SK-N-SH (cell line): ENCODE data around the gene EP400. TPM values are rescaled to one million over a fixed set of nuclear protein-coding genes. Genes with fewer than 3 reads are reported as not detected.

ENCODE experiments used
- CTCF ChIA-PET: fragments of 300-600, 350-600 bp; formaldehyde crosslinking; extraction: SDS; loops from one replicate; lab custom pipeline; 2021; lab: Yijun Ruan, JAX
- POLR2A ChIA-PET: fragments of 350-600 bp; sonication (Branson Sonifier 250); formaldehyde crosslinking; extraction: SDS; loops from one replicate; lab custom pipeline; 2020; ENCODE audit warnings: antibody characterized with exemption, inconsistent platforms; lab: Yijun Ruan, JAX
- DNase-seq: peaks from one replicate; pipeline ENCODE4 v3.0.0; 2012
- H2AFZ ChIP-seq: fragments of 200-600 bp; sonication (generic); 2 replicates; pipeline ENCODE4 v1.8.1; 2016; ENCODE audit warnings: antibody characterized with exemption, mild to moderate bottlenecking, low read depth
- H3F3A ChIP-seq: fragments of 200-600 bp; sonication (generic); replicated peaks from 2 replicates; pipeline ENCODE3; 2016; ENCODE audit warnings: antibody characterized with exemption, mild to moderate bottlenecking; ENCODE audit not compliant: insufficient read depth
- H3K27ac ChIP-seq, 2 experiments: fragments of 200-500 bp in 1 of 2; fragments of 200-600 bp in 1 of 2; sonication (Bioruptor generic) in 1 of 2; sonication (generic), shearing (Covaris generic) in 1 of 2; 2 replicates each; pipeline versions ENCODE4 v1.5.1 to v1.6.1; 2014 to 2016; ENCODE audit warnings: low read depth in 2 of 2, inconsistent platforms in 1 of 2, low read length in 1 of 2, mild to moderate bottlenecking in 1 of 2, mixed read lengths in 1 of 2
- H3K27me3 ChIP-seq: fragments of 200-600 bp; sonication (generic), shearing (Covaris generic); 2 replicates; pipeline ENCODE4 v1.6.1; 2016; ENCODE audit warnings: mixed run types; ENCODE audit not compliant: insufficient read depth
- H3K36me3 ChIP-seq, 2 experiments: fragments of 200-500 bp in 1 of 2; fragments of 200-600 bp in 1 of 2; sonication (Bioruptor generic) in 1 of 2; sonication (generic) in 1 of 2; replicated peaks in 1 of 2; 2 replicates each; pipeline versions ENCODE3 to v1.5.1; 2014 to 2016; ENCODE audit warnings: low read length in 1 of 2, mild to moderate bottlenecking in 1 of 2; ENCODE audit not compliant: insufficient read depth in 2 of 2, control insufficient read depth in 1 of 2
- H3K4me1 ChIP-seq, 2 experiments: fragments of 200-500 bp in 1 of 2; fragments of 200-600 bp in 1 of 2; sonication (Bioruptor generic) in 1 of 2; sonication (generic), shearing (Covaris generic) in 1 of 2; 2 replicates each; pipeline versions ENCODE4 v1.5.1 to v1.6.1; 2014 to 2016; ENCODE audit warnings: low read depth in 1 of 2, low read length in 1 of 2, mixed run types in 1 of 2; ENCODE audit not compliant: insufficient read depth in 2 of 2, control insufficient read depth in 1 of 2
- H3K4me2 ChIP-seq: fragments of 200-600 bp; sonication (generic), shearing (Covaris generic); 2 replicates; pipeline ENCODE4 v1.6.1; 2017; ENCODE audit warnings: mixed run types
- H3K4me3 ChIP-seq, 2 experiments: fragments of 200-500 bp in 1 of 2; fragments of 200-600 bp in 1 of 2; sonication (Bioruptor generic) in 1 of 2; sonication (generic), shearing (Covaris generic) in 1 of 2; 2 replicates each; pipeline versions ENCODE4 v1.5.1 to v1.8.1; 2014 to 2016; ENCODE audit warnings: low read depth in 2 of 2, inconsistent platforms in 1 of 2, low read length in 1 of 2, mild to moderate bottlenecking in 1 of 2, mixed read lengths in 1 of 2, moderate library complexity in 1 of 2
- H3K79me2 ChIP-seq: fragments of 200-600 bp; sonication (generic); 2 replicates; pipeline ENCODE4 v1.8.1; 2017; ENCODE audit warnings: mild to moderate bottlenecking; ENCODE audit not compliant: insufficient read depth
- H3K9ac ChIP-seq: fragments of 200-600 bp; sonication (generic); 2 replicates; pipeline ENCODE4 v1.6.1; 2017; ENCODE audit warnings: mixed run types
- H3K9me2 ChIP-seq: fragments of 200-600 bp; sonication (generic); 2 replicates; pipeline ENCODE4 v1.6.1; 2017; ENCODE audit warnings: mixed run types
- H3K9me3 ChIP-seq: fragments of 200-600 bp; sonication (generic); 2 replicates; pipeline ENCODE4 v1.6.1; 2017; ENCODE audit warnings: mixed run types, mild to moderate bottlenecking, moderate library complexity
- H4K20me1 ChIP-seq: fragments of 200-600 bp; sonication (generic); 2 replicates; pipeline ENCODE4 v1.6.1; 2017; ENCODE audit warnings: mild to moderate bottlenecking, mixed run types; ENCODE audit not compliant: insufficient read depth
- CHD2 ChIP-seq: fragments of 150-350 bp; IDR thresholded peaks from 2 replicates; pipeline ENCODE4 v1.6.1; 2018; ENCODE audit warnings: low read length; ENCODE audit not compliant: partially characterized antibody
- EP300 ChIP-seq, 2 experiments: IDR thresholded peaks; 2 replicates each; pipeline versions ENCODE4 v1.4.0 to v1.6.1; 2012; ENCODE audit warnings: borderline replicate concordance in 1 of 2, low read depth in 1 of 2, low read length in 1 of 2
- EZH2phosphoT487 ChIP-seq: fragments of 200-600 bp; sonication (generic); IDR thresholded peaks from 2 replicates; pipeline ENCODE4 v1.6.1; 2017; ENCODE audit warnings: low read depth, mixed run types, mild to moderate bottlenecking, antibody characterized with exemption, moderate library complexity, borderline replicate concordance
- FOSL2 ChIP-seq: IDR thresholded peaks from 2 replicates; pipeline ENCODE4 v1.4.0; 2012; ENCODE audit warnings: low read depth, mild to moderate bottlenecking, moderate library complexity, borderline replicate concordance
- FOXM1 ChIP-seq: IDR thresholded peaks from 2 replicates; pipeline ENCODE4 v1.4.0; 2012; ENCODE audit warnings: low read depth, mild to moderate bottlenecking
- GABPA ChIP-seq: IDR thresholded peaks from 2 replicates; pipeline ENCODE4 v1.4.0; 2012; ENCODE audit warnings: low read depth, mild to moderate bottlenecking
- GATA2 ChIP-seq: sonication (generic); formaldehyde crosslinking; IDR thresholded peaks from 2 replicates; pipeline ENCODE4 v1.5.0; 2020; ENCODE audit warnings: mild to moderate bottlenecking, missing genetic modification reagents
- JUND ChIP-seq: IDR thresholded peaks from 2 replicates; pipeline ENCODE4 v1.4.0; 2012
- MEF2A ChIP-seq: IDR thresholded peaks from 2 replicates; pipeline ENCODE4 v1.4.0; 2012; ENCODE audit warnings: low read depth, borderline replicate concordance
- MXI1 ChIP-seq: IDR thresholded peaks from 2 replicates; pipeline ENCODE4 v1.6.1; 2012; ENCODE audit warnings: mild to moderate bottlenecking, low read depth, low read length, improper control_type of control experiment
- NRF1 ChIP-seq: IDR thresholded peaks from 2 replicates; pipeline ENCODE4 v1.6.1; 2012; ENCODE audit warnings: low read depth, mild to moderate bottlenecking, low read length
- POLR2AphosphoS5 ChIP-seq: IDR thresholded peaks from 2 replicates; pipeline ENCODE4 v1.6.1; 2012; ENCODE audit warnings: low read depth, low read length
- RCOR1 ChIP-seq: fragments of 150-350 bp; IDR thresholded peaks from 2 replicates; pipeline ENCODE4 v1.6.1; 2017; ENCODE audit warnings: antibody characterized with exemption, low read length
- RFX5 ChIP-seq: IDR thresholded peaks from 2 replicates; pipeline ENCODE4 v1.6.1; 2012; ENCODE audit warnings: mild to moderate bottlenecking, improper control_type of control experiment, low read length
- SIN3A ChIP-seq: IDR thresholded peaks from 2 replicates; pipeline ENCODE4 v1.6.1; 2012; ENCODE audit warnings: low read depth, mild to moderate bottlenecking, low read length, moderate library complexity, borderline replicate concordance
- SMC3 ChIP-seq: IDR thresholded peaks from 2 replicates; pipeline ENCODE4 v1.6.1; 2012; ENCODE audit warnings: low read depth, low read length, improper control_type of control experiment
- TAF1 ChIP-seq: IDR thresholded peaks from 2 replicates; pipeline ENCODE4 v1.6.1; 2012; ENCODE audit warnings: low read depth, mild to moderate bottlenecking, low read length, moderate library complexity, borderline replicate concordance
- WGBS: methylation state at CpG from one replicate; pipeline ENCODE4 v1.1.6; 2017; ENCODE audit warnings: low lambda C conversion rate; 5-methylcytosine and 5-hydroxymethylcytosine counted together
- polyA plus RNA-seq, 3 experiments: library from polyadenylated mRNA; depleted of rRNA; stranded (reverse); fragments of >200 nt; gene quantifications; 2 replicates each; pipeline ENCODE4 v1.2.3, GENCODE V29; 2012
- TF ChIP-seq, protein P1 (sequence below): fragments of 200-600 bp; sonication (generic); IDR thresholded peaks from 2 replicates; pipeline ENCODE4 v1.6.1; 2017; ENCODE audit warnings: antibody characterized with exemption, mild to moderate bottlenecking, moderate library complexity
- TF ChIP-seq, protein P2 (sequence below): IDR thresholded peaks from 2 replicates; pipeline ENCODE4; 2012
- TF ChIP-seq, protein P3 (sequence below): IDR thresholded peaks from 2 replicates; pipeline ENCODE4 v1.4.0; 2012; ENCODE audit warnings: low read depth, borderline replicate concordance
- TF ChIP-seq, protein P4 (sequence below): IDR thresholded peaks from 2 replicates; pipeline ENCODE4 v1.4.0; 2012; ENCODE audit warnings: low read depth, borderline replicate concordance

Gene EP400
- polyA plus RNA-seq, 1 of the 3 experiments (the other 2 are of a cell fraction): 7.0 TPM

DNA sequence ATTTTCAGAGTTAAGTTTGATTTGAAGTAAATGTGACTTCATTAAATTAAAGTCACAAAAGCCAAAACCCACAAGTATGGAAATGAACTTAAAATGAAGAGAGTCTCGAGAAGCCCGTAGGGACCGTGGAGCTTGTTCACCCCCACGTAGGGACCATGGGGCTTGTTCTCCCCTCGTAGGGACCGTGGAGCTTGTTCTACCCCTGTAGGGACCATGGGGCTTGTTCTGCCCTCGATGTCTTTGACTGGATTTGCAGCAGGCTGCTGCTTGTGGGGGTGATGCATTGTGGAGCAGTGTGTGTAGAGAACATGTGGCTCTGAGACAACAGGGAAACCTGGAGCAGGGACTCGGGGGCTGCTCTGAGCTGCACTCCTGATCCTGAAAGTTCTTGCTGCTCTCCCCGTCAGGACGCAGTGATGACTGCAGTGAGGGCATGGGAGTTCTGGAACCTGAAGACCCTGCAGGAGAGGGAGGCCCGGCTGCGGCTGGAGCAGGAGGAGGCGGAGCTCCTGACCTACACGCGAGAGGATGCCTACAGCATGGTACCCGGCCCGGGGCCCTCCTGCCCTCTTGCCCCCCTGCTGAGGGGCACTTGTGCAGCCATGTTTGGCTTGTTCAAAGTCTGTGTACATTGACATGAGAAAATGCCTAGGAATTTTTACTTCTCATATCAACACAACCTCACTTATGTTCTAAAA, 94.2 kb downstream of the EP400 start (continued):
- TF ChIP-seq FOSL2: no peak
- TF ChIP-seq NRF1: no peak
- TF ChIP-seq, protein P1, sequence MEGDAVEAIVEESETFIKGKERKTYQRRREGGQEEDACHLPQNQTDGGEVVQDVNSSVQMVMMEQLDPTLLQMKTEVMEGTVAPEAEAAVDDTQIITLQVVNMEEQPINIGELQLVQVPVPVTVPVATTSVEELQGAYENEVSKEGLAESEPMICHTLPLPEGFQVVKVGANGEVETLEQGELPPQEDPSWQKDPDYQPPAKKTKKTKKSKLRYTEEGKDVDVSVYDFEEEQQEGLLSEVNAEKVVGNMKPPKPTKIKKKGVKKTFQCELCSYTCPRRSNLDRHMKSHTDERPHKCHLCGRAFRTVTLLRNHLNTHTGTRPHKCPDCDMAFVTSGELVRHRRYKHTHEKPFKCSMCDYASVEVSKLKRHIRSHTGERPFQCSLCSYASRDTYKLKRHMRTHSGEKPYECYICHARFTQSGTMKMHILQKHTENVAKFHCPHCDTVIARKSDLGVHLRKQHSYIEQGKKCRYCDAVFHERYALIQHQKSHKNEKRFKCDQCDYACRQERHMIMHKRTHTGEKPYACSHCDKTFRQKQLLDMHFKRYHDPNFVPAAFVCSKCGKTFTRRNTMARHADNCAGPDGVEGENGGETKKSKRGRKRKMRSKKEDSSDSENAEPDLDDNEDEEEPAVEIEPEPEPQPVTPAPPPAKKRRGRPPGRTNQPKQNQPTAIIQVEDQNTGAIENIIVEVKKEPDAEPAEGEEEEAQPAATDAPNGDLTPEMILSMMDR: no peak
- TF ChIP-seq, all 33 proteins: peak for 0

GRCh38 chr12:132044661-132045412, 95.1 kb downstream of the EP400 start:
- Histone ChIP-seq H3K9ac (no peak overlapping the region), H3F3A (no peaks in the 10 kb centered on the region), H2AFZ (no peak overlapping the region), H3K4me3 (no peak overlapping the region)
- WGBS: 96% methylated on average over 25 of the region's 29 CpGs
- TF ChIP-seq EZH2phosphoT487 (no peak), CHD2 (no peak), RFX5 (no peak), EP300 (IDR thresholded peaks at IDR 0.05; ENCODE audit: borderline replicate concordance in 1 of 2, low read depth in 1 of 2, low read length in 1 of 2) (no peak), FOXM1 (no peak), MEF2A (no peak), RCOR1 (no peak), FOSL2 (no peak), GATA2 (no peak), MXI1 (no peak), TAF1 (no peak), JUND (no peak), GABPA (no peak), SIN3A (no peak), SMC3 (no peak), POLR2AphosphoS5 (no peak)
- TF ChIP-seq, protein P2, sequence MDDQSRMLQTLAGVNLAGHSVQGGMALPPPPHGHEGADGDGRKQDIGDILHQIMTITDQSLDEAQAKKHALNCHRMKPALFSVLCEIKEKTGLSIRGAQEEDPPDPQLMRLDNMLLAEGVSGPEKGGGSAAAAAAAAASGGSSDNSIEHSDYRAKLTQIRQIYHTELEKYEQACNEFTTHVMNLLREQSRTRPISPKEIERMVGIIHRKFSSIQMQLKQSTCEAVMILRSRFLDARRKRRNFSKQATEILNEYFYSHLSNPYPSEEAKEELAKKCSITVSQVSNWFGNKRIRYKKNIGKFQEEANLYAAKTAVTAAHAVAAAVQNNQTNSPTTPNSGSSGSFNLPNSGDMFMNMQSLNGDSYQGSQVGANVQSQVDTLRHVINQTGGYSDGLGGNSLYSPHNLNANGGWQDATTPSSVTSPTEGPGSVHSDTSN: no peak
- TF ChIP-seq, protein P3, sequence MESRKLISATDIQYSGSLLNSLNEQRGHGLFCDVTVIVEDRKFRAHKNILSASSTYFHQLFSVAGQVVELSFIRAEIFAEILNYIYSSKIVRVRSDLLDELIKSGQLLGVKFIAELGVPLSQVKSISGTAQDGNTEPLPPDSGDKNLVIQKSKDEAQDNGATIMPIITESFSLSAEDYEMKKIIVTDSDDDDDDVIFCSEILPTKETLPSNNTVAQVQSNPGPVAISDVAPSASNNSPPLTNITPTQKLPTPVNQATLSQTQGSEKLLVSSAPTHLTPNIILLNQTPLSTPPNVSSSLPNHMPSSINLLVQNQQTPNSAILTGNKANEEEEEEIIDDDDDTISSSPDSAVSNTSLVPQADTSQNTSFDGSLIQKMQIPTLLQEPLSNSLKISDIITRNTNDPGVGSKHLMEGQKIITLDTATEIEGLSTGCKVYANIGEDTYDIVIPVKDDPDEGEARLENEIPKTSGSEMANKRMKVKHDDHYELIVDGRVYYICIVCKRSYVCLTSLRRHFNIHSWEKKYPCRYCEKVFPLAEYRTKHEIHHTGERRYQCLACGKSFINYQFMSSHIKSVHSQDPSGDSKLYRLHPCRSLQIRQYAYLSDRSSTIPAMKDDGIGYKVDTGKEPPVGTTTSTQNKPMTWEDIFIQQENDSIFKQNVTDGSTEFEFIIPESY: no peak
- TF ChIP-seq, protein P4, sequence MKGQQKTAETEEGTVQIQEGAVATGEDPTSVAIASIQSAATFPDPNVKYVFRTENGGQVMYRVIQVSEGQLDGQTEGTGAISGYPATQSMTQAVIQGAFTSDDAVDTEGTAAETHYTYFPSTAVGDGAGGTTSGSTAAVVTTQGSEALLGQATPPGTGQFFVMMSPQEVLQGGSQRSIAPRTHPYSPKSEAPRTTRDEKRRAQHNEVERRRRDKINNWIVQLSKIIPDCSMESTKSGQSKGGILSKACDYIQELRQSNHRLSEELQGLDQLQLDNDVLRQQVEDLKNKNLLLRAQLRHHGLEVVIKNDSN: no peak
- TF ChIP-seq, all 33 proteins: peak for 0
- Histone ChIP-seq H3K27ac (no peak overlapping the region), H4K20me1 (peaks cover 14% of the 10 kb centered on the region; the same call in 1 of the 2 replicates), H3K79me2 (peaks cover 8% of the 10 kb centered on the region), H3K36me3 (peaks cover 29 to 54% of the 10 kb centered on the region in 2 experiments), H3K4me2 (no peak overlapping the region), H3K27me3 (no peaks in the 10 kb centered on the region), H3K9me3 (no peaks in the 10 kb centered on the region), H3K9me2 (no peaks in the 10 kb centered on the region), H3K4me1 (peaks cover 7 to 27% of the 10 kb centered on the region in 2 experiments)
- DNase-seq: no peak
- CTCF ChIA-PET: no interaction called here
- POLR2A ChIA-PET: no interaction called here
